MCF 10A (cell line): ENCODE results near the gene ADK. TPM values are rescaled to one million over a fixed set of nuclear protein-coding genes. Genes with fewer than 3 reads are reported as not detected.

Experiments used
- BruUV-seq: library from RNA; stranded (reverse); fragments of 400-500 nt; replicated peaks from 2 replicates; lab custom pipeline; 2021; lab: Mats Ljungman, UMichigan
- CTCF ChIA-PET: fragments of 300-600 bp; sonication (Branson Sonifier 250); formaldehyde crosslinking; extraction: SDS; loops from one replicate; lab custom pipeline; 2021; ENCODE audit warnings: antibody characterized with exemption, inconsistent platforms; lab: Yijun Ruan, JAX
- POLR2A ChIA-PET: fragments of 300-600, 350-650 bp; sonication (Branson Sonifier 250); formaldehyde crosslinking; extraction: SDS; loops from one replicate; lab custom pipeline; 2020; ENCODE audit warnings: antibody characterized with exemption, inconsistent platforms; lab: Yijun Ruan, JAX
- DNase-seq: peaks from one replicate; pipeline ENCODE4 v3.0.0-alpha.2; 2018; ENCODE audit not compliant: unreplicated experiment
- H3K27ac Mint-ChIP-seq: one replicate; pipeline ENCODE4 v1.8.0; 2022; ENCODE audit warnings: mild to moderate bottlenecking, low read depth, mixed read lengths; ENCODE audit not compliant: unreplicated experiment
- H3K27me3 Mint-ChIP-seq: one replicate; pipeline ENCODE4 v1.8.0; 2022; ENCODE audit warnings: mixed read lengths; ENCODE audit not compliant: insufficient read depth, unreplicated experiment
- H3K36me3 Mint-ChIP-seq: one replicate; pipeline ENCODE4 v1.8.0; 2022; ENCODE audit warnings: mild to moderate bottlenecking, moderate library complexity, mixed read lengths; ENCODE audit not compliant: insufficient read depth, unreplicated experiment
- H3K4me1 Mint-ChIP-seq: one replicate; pipeline ENCODE4 v1.8.0; 2022; ENCODE audit warnings: mixed read lengths; ENCODE audit not compliant: insufficient read depth, unreplicated experiment
- H3K4me3 Mint-ChIP-seq: one replicate; pipeline ENCODE4 v1.8.0; 2022; ENCODE audit warnings: mild to moderate bottlenecking, moderate library complexity, mixed read lengths; ENCODE audit not compliant: unreplicated experiment
- H3K9me3 Mint-ChIP-seq: one replicate; pipeline ENCODE4 v1.8.0; 2022; ENCODE audit warnings: mixed read lengths; ENCODE audit not compliant: unreplicated experiment
- intact Hi-C: fragments of 100-400 bp; cut with micrococcal nuclease; formaldehyde crosslinking; loops from 2 replicates; pipeline ENCODE4 v1.14.1; 2022
- total RNA-seq: library from RNA; stranded (reverse); gene quantifications from 2 replicates; pipeline ENCODE4 v1.2.3, GENCODE V29; 2022
- TF ChIP-seq, protein P1 (sequence below): fragments of 200-600 bp; IDR thresholded peaks from one replicate; pipeline ENCODE4 v1.8.0; 2022; ENCODE audit warnings: antibody characterized with exemption, mild to moderate bottlenecking; ENCODE audit not compliant: unreplicated experiment

ADK gene
- total RNA-seq, 1 experiment from 2014 or later: 98.6 TPM

DNA sequence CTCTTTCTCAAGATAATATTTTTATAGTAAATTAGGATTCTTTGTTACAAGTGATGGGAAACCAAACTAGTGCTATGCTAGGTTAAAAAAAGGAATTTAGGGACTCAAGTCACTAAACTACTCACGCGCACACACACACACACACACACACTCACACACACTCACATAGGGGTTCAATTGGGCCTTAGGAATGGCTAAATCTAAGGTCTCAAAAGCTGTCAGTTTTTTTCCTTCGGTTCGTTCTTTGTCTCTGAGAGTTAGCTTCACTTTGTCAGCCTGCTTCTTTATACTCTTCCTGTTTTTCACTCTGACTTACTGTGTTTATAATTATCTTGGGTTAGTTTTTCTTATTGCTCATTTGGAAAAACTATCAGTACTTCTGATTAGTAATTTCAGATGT lies 138.9 kb downstream of the ADK start:
- Mint-ChIP-seq H3K27me3 (no peaks in the 10 kb centered on the region), H3K4me1 (peaks cover 27% of the 10 kb centered on the region), H3K27ac (peak overlapping the region; percentile 72), H3K4me3 (no peak overlapping the region), H3K36me3 (peaks cover 6% of the 10 kb centered on the region), H3K9me3 (peaks cover 9% of the 10 kb centered on the region)
- ChIA-PET POLR2A (interaction anchor here (1.1 to 1.2 kb wide), 3 partner anchors 15 to 299 kb away, joined by 3 to 4 read pairs (median 3); no protein-coding TSS in a partner anchor), CTCF (interaction anchor here (0.6 kb wide), 1 partner anchor 10 kb away, joined by 3 read pairs; no protein-coding TSS in a partner anchor)
- no TSS peak for BruUV-seq
- intact Hi-C loops: no loop called here
- DNase-seq: no peak
- TF ChIP-seq, protein P1, sequence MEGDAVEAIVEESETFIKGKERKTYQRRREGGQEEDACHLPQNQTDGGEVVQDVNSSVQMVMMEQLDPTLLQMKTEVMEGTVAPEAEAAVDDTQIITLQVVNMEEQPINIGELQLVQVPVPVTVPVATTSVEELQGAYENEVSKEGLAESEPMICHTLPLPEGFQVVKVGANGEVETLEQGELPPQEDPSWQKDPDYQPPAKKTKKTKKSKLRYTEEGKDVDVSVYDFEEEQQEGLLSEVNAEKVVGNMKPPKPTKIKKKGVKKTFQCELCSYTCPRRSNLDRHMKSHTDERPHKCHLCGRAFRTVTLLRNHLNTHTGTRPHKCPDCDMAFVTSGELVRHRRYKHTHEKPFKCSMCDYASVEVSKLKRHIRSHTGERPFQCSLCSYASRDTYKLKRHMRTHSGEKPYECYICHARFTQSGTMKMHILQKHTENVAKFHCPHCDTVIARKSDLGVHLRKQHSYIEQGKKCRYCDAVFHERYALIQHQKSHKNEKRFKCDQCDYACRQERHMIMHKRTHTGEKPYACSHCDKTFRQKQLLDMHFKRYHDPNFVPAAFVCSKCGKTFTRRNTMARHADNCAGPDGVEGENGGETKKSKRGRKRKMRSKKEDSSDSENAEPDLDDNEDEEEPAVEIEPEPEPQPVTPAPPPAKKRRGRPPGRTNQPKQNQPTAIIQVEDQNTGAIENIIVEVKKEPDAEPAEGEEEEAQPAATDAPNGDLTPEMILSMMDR: no peak

DNA sequence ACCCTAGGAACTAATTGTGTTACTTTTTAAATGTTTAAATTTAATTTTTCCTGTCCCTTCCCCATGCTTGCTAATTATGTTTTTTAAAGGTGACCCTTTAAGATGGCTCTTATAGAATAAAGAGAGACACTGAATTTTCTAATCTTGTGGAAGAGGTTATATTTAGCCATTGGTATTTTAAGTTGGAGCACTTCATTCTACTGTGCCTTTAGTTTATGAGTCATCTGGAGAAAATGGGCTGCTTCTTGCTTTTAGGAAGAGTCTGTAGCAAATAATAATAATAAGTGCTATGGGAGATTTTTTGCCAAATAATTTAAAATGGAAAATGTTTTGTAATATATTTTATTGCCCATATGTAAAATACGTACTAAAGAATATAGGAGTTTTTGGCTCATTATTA lies 139.7 kb downstream of the ADK start:
- H3K9me3 Mint-ChIP-seq: peaks cover 2% of the 10 kb centered on the region
- H3K27ac Mint-ChIP-seq: peak overlapping the region; percentile 72
- BruUV-seq: no TSS peak
- H3K27me3 Mint-ChIP-seq: no peaks in the 10 kb centered on the region
- H3K36me3 Mint-ChIP-seq: peaks cover 6% of the 10 kb centered on the region
- CTCF ChIA-PET: interaction anchor here (0.6 kb wide), 1 partner anchor 51 kb away, joined by 3 read pairs; no protein-coding TSS in a partner anchor
- H3K4me3 Mint-ChIP-seq: no peak overlapping the region
- peak; percentile 33 for DNase-seq
- POLR2A ChIA-PET: interaction anchor here (0.7 to 4.6 kb wide), 3 partner anchors 8 to 942 kb away, joined by 3 to 46 read pairs (median 5); no protein-coding TSS in a partner anchor
- peaks cover 27% of the 10 kb centered on the region for H3K4me1 Mint-ChIP-seq
- intact Hi-C loops: no loop called here
- TF ChIP-seq, protein P1: no peak

DNA sequence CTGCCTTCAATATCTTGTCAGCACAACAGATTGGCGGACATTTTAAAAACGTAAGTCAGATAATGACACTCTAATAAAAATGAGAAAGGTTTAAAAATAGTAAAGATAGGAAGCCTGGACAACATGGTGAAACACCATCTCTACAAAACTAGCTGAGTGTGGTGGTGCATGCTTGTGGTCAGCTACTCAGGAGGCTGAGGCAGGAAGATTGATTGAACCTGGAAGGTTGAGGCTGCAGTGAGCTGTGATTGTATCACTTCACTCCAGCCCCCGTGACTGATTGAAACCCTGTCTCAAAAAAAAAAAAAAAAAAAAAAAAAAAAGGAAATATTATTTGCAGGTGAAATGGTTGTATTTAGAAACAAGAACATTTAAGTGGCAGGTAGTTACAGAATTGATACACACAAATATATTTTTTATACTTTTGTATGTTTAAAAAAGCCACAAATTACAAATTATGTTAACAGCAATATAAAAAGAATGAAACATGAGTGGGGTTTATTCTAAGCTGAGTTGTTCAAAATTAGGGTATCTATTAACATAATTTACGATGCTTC lies 141.9 kb downstream of the ADK start:
- POLR2A ChIA-PET: interaction anchor here (0.6 to 4.6 kb wide), 12 partner anchors 10 to 939 kb away, joined by 3 to 46 read pairs (median 3); no protein-coding TSS in a partner anchor
- H3K9me3 Mint-ChIP-seq: no peaks in the 10 kb centered on the region
- H3K4me3 Mint-ChIP-seq: no peak overlapping the region
- CTCF ChIA-PET: interaction anchor here (0.9 to 1.0 kb wide), 3 partner anchors 27 to 943 kb away, joined by 3 to 5 read pairs (median 3); partner anchors contain the start of gene COMTD1
- peak; percentile 51 for DNase-seq
- no TSS peak for BruUV-seq
- TF ChIP-seq, protein P1: no peak
- H3K36me3 Mint-ChIP-seq: peaks cover 6% of the 10 kb centered on the region
- intact Hi-C loops: no loop called here
- H3K27ac Mint-ChIP-seq: peak overlapping the region; percentile 98
- H3K4me1 Mint-ChIP-seq: peaks cover 27% of the 10 kb centered on the region
- H3K27me3 Mint-ChIP-seq: no peaks in the 10 kb centered on the region

DNA sequence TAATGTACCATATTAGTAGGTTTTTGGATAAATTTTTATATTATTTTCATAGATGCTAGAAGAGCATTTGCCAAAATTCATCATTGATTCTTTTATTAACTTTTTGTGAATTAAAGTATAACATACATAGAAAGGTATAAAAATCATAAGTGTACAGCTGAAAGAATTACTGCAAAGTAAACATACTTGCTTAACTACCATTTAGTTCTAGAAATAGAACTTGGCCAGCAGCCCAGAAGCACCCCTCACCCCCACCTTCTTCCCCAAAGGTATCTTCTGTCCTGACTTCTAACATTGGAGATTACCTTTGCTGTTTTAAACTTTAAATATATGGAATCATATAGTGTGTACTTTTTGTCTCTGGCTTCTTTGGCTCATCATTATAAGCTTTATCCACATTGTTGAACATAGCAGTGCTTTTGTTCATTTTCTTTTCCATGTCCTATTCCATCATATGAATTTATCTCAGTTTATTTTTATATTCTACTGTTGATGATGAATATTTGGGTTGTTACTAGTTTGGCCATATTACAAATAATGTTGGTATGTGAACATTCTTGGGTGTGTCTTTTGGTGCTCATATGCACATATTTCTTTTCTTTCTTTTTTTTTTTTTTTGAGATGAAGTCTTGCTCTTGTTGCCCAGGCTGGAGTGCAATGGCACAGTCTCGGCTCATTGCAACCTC lies 142.8 kb downstream of the ADK start:
- peak overlapping the region; percentile 98 for H3K27ac Mint-ChIP-seq
- ChIA-PET CTCF (interaction anchor here (0.6 to 1.0 kb wide), 4 partner anchors 14 to 29 kb away, joined by 3 to 5 read pairs (median 3); no protein-coding TSS in a partner anchor), POLR2A (interaction anchor here (0.6 to 4.6 kb wide), 14 partner anchors 8 to 938 kb away, joined by 3 to 46 read pairs (median 3); partner anchors contain the start of gene KAT6B)
- peak overlapping the region; percentile 25 for H3K4me3 Mint-ChIP-seq
- no peaks in the 10 kb centered on the region for H3K9me3 Mint-ChIP-seq
- intact Hi-C loops: no loop called here
- peaks cover 6% of the 10 kb centered on the region for H3K36me3 Mint-ChIP-seq
- DNase-seq: peak; percentile 81
- peaks cover 27% of the 10 kb centered on the region for H3K4me1 Mint-ChIP-seq
- TF ChIP-seq, protein P1: no peak
- BruUV-seq: TSS peak; percentile 62
- no peaks in the 10 kb centered on the region for H3K27me3 Mint-ChIP-seq
